NCI-H187 treated with DMSO at 0.1 percent for 48 hours (cell line): ENCODE data around the gene CHIA.

Source experiments
- DNase-seq: peaks from one replicate; lab custom pipeline; 2025; lab: John Stamatoyannopoulos, UW

CHIA gene

DNA sequence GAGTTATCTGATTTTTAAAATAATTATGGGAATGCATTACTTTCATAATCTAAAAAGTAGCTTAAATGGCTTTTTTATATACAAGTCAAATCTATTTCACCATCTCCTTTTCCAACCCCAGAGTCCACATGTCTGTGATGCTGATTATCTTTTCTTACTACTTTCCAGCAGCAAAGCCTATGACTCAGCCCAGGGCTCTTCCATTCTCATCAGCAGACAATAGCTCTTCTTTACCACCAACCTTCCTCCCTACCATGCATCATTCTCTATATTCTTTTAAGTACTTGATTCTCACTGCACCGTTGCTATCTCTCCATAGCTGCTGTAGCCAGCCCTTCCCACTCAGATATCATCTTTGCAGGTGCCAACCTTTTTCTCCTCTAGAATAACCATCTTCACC is 75.6 kb downstream of the CHIA start:
- no peak for DNase-seq

DNA sequence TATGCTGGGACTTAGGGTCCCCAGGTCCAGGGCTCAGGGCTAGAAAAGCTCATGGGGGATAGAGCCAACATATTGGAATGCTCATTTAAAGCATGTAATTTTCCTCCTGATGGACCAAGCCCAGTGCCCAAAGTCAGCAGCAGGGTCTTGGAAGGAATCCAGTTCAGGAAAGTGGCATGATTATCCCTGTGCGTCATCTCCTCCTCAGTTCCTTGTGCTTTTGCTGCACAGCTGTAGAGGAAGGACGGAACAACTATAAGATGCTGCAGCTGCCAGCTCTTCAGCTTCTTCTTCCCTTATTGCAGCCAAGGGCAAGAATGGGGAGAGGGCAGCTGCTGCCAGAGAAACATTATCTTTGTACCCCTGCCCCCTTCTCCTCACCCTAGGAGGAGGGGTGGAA is 78.5 kb downstream of the CHIA start:
- DNase-seq: no peak

DNA sequence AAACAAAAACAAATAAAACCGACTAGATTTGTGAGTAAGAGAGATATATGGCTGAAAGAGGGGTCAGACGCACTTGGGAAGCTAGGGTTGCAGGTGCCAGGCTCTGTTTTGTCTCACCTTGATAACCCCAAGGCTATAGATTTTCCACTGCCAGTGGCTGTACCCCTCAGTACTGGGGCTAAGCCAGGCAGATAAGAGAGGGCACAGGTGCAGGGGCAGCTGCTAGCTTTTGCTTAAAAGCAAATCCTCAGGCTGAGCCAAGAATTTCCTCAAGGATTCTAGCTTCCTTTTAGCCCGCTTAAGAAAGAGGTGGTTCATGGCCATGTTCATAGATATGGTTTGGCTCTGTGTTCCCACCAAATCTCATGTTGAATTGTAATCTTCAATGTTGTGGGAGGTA is 79.0 kb downstream of the CHIA start:
- DNase-seq: no peak
